ENCODE results near the gene CFAP70.

CFAP70 gene

DNA sequence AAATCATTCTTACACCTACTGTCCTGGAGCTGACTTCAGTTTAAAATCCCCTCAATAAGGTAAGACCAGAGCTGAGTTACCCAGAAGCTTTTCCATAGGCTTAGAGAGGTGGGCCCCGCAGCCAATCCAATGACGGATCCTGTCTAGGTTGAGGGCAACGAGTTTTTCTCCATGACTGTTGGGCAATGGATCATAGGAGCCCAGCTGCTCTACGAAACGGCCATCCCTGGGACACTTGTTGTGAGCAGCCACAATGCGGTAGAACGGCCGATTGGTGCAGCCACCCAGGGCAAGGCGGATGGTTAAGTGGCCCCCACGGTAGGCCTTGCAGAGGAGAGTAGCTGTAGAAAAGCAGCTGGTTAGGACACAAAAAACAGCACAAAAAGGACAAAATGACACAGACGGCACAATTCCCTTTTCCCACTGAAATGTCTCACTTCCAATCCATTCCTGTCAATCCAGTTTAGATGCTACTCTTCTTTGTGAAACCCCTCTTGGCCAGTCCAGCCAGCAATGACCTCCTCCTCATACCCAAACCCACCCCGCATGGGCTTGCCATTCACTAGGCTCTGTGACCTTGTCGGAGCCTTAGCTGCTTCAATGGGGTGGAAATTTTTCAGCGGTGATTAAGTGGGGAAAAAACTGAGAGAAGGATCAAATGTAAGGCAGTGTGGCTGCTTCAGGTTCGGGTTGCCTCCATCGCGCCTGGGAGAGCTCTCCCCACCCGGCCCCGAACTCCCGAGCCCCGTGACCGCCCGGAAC lies 106.8 kb downstream of the CFAP70 start:
- DNase-seq, result peak; percentile 55

DNA sequence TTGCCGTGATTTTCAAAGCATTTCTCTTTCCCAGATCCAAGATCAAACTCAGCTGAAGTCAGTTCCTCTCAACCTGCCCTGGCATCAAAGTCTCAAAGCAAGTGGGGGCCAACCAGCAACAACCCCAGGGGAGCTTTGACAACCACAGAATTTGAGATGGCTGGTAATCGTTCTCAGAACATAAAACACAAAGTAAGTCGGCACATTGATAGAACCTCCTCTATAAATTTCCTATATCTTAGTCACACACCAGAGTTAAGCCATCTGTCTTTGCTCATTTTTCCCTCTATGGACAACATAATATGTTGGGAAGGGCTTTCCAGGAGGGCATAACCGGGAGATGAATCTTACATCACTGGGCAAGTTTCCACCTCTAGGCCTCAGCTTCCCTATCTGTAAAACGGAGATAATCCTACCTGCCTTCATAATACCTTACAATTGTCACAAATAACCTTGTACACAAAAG lies 110.4 kb downstream of the CFAP70 start:
- DNase-seq, result no peak

- no peak for DNase-seq
These were observed 111.0 kb downstream of the CFAP70 start for GRCh38 chr10:73247509-73248258.

DNA sequence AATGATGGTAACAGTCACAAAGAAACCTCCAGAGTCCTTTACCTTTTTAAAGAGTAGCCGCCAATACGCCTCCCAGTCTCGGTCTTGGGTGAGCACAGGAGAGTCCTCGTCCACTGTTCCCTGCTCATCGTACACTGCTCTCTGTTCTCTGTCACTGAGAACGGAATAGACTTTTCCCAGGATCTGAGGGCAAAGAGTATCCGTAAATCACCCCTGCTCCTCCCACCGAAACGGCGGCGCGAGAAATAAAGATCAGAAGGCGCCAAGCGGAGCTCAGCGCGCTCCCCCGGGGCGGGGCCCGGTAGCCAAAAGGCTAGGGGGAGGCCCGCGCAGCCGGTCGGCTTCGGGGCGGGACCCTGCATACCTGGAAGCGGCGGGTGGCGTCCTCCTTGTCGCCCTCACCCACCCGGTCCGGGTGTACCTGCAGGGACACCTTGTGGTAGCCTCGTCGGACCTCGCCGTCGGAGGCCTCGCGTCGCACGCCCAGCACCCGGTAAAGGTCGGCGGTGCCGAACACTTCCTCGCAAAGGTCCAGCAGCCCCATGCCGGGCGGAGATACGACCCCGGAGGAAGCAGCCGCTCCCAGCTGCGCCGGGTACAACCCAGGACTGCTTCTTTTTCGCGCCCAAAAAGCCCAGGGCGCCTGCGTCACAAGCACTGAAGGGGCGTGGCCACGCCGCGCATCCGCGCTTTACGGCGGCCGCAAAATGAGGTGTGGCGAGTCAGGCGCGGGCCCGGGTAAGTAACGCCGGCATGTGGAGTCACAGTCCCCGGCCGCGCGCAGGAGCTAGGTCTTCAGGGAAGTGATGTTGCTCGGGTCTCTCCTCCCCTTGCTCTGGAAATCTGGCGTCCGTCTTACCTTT lies 111.8 kb downstream of the CFAP70 start, which contains the start of gene DNAJC9:
DNAJC9 (minus strand) TSS at position 610 of the 863 bp plus-strand sequence; CDS start at position 544, 66 bp downstream.
- peak; percentile 99 for DNase-seq

DNA sequence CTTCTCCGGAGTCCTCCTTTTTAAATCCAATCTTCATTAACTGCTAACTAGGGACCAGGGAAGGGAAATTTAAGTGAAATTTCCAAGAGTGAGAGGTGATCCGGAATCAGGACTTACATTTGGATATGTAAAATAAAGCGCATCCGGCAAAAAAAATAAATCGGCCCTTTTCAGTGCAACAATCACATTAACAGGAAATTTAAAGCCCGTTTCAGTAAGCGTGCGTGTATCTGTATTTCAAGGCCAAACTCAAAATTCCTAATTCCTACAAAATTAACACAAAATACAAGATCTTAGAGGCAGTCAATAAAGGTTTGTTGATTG lies 112.4 kb downstream of the CFAP70 start:
- no peak for DNase-seq

GRCh38 chr10:73244866-73245477 lies 113.7 kb downstream of the CFAP70 start:
- no peak for DNase-seq

- no peak for DNase-seq
These were observed 118.8 kb downstream of the CFAP70 start for GRCh38 chr10:73239908-73240307.

DNA sequence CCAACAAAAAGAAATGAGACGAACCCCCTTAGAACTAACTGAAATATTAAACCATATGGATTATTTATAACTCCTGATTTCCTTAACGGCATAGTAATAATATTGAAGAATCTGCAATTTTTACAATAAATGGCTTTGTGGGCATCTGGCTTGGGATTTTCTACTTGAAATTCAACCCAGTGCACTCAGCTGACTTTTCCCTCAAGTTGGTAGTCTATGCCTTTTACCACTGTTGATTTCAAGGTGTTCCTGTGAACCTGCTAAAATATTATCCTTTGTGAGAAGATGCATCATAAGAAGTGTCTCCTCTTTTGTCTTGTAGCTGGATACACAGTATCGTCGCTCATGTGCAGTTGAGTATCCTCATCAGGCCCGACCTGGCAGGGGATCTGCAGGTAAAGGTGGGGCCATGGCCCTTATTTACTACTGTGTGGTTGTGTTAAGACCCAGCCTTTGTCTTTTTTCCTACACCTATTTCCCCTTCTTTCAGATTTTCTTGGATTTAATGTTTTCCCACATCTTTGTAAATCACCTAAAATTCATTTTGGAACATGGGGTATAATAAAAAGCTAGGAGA lies 119.6 kb downstream of the CFAP70 start:
- DNase-seq, result no peak

GRCh38 chr10:73234695-73235094 lies 124.0 kb downstream of the CFAP70 start:
- no peak for DNase-seq

DNA sequence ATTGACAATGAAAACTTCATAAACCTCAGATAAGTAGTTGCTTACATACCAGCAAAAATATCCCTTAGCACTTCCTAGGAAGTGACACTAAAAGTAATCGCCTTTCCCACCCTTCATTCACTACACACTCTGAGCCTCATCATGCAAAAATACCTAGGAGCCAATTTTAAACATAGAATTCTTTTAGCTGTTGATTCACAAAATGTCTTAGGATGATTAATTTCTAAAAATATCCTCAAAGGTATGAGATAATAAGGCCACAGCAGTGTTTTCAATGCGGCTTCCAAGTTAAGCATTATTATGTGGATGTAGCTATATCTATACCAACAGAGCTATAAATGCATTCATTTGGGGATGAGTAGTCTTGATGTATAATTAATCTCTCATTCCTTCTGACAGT lies 124.8 kb downstream of the CFAP70 start:
- no peak for DNase-seq

DNA sequence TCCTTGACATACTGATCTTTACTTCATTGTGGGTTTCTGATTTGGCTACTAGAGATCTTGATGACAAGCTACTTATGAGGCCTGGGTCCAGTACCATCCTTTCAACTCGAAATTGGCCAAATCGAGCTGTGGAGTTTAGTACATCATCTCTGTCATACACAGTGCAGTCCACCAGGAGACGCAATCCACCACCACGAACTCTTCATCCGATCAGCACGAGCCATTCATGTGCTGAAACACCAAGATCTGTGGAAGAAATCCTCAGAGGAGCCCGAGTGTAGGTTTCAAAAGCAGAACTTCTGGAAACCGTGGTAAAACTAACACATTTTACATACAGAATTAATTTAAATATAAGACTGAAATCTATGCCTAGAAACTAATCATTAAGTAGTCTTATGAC lies 125.8 kb downstream of the CFAP70 start:
- peak; percentile 57 for DNase-seq

GRCh38 chr10:73229567-73229966 lies 129.1 kb downstream of the CFAP70 start:
- no peak for DNase-seq

- DNase-seq, result no peak
These were observed 130.4 kb downstream of the CFAP70 start for GRCh38 chr10:73228247-73228646.

- DNase-seq, result no peak
These were observed 132.0 kb downstream of the CFAP70 start for GRCh38 chr10:73226663-73227062.

- DNase-seq, result no peak
These were observed 133.1 kb downstream of the CFAP70 start for GRCh38 chr10:73225518-73225917.

GRCh38 chr10:73220989-73221388 lies 137.7 kb downstream of the CFAP70 start:
- DNase-seq, result no peak

DNA sequence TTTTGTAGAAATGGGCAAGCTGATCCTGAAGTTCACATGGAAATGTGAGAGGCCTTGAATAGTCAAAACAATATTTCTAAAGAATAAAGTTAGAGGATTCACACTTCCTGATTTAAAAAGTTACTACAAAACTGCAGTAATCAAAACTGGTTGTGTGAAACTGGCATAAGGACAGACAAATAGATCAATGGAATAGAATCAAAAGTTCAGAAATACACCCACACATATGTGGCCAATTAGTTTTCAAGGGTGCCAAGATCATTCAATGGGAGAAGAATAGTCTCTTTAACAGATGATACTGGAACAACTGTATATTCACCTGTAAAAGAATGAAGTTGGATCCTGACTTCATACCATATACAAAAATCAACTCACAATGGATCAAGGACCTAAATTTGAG lies 139.3 kb downstream of the CFAP70 start:
- DNase-seq, result no peak

DNA sequence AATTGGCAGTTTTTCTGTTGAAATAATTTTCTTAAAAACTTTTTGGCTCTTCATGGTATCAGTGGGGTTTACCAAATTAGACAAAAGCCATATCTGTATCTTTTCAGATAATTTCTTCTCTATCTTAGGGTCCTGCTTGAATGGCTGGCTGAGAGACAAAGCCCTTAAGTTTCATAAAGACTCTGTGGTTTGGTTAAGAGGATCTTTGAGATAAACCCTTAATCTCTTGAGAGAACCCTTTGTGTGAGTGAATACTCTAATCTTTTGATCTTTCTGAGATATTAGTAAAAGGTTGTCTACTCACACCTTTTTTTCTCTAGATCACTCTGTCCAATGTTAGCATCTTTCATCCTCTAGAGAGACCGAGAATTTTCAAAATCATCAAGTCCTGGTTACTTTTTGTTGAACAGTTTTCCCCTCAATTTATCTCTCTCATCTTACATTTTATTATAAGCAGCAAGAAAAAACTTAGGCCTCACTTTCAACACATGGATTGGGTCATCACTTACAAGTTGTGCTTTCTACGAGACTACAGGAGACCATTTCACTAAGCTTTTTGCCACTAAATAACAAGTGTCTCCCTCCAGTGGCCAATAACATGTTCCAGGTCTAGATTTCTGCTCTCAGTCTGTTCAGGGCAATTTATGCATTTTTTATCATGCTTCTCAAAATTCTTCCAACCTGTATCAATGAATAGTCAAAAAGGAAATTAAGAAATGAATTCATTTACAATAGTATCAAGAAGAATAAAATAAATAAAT lies 140.1 kb downstream of the CFAP70 start:
- DNase-seq, result no peak

DNA sequence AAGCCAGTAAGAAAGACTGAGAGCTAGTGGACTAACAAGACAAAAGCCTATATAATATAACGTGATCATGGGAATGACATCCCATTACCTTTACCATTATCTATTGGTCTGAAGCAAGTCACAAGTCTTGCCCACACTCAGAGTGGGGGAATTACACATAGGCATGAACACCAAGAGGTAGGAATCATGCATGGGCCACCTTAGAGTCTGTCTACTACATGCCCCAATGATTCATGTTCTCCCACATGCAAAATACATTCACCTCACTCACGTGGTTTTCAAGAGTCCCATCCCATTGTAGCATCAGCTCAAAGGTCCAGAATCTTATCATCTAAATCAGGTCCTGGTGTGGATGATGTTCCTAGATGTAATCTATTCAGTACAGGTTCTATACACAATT lies 141.0 kb downstream of the CFAP70 start:
- DNase-seq, result no peak

- no peak for DNase-seq
These were observed 142.9 kb downstream of the CFAP70 start for GRCh38 chr10:73215749-73216148.

DNA sequence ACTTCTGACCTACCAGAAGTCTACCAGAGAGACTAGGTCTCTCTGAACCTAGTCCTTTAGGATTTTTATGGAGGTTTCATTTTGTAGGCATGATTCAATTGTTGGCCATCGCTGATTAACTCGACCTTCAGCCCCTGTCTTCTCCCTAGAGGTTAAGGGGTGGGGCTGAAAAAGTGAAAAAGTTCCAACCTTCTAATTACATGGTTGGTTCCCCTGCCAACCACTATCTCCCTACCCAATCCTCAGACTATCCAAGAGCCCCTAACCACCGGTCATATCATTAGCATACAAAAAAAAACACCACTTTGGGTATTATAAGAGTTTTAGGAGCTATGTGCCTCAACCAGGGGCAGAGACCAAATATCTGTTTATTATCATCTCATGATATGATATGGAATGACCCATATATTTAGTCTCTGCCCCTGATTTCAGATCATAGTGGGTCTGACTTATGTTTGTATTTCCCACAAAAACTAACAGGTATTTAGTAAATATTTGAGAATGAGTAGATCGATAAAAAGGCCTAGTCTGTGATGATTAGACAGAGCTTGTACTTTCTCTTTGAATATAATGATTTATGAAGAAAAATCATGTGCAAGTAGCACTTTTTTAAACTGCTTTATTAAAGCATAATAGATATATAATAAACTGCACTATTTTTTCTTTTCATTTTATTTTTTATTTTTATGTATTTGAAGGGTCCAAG lies 147.4 kb downstream of the CFAP70 start:
- no peak for DNase-seq
